NCI-H2171 (cell line): ENCODE results near the gene CDADC1.
"Not testable (repeated sequence)": the region's sequence is repeated elsewhere in the genome, so short reads cannot be mapped to it uniquely, and the experiment has no call there.

Experiments
- DNase-seq: peaks from one replicate; lab custom pipeline; 2025; lab: John Stamatoyannopoulos, UW

Gene CDADC1

DNA sequence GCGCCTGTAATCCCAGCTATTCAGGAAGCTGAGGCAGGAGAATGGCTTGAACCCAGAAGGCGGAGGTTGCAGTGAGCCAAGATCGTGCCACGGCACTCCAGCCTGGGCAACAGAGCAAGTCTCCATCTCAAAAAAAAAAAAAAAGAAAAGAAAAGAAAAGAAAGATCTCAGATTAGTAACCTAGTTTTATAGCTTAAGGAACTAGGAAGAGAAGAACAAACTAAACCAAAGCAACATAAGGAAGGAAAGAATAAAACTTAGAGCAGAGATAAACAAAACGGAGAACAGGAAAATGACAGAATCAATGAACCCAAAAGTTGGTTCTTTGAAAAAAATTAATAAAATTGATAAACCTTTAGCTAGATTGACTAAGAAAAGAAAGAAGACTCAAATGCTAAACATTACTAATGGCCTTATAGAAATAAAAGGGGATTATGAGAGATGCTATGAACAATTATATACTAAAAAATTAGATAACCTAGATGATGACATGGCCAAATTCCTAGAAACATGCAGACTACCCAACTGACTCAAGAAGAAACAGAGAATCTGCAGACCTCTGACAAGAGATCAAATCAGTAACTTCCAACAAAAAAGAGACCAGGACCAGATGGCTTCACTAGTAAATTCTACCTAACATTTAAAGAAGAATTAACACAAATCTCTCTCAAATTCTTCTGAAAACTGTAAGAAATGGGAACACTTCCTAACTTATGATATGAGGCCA lies 68.2 kb downstream of the CDADC1 start:
- DNase-seq: no peak

DNA sequence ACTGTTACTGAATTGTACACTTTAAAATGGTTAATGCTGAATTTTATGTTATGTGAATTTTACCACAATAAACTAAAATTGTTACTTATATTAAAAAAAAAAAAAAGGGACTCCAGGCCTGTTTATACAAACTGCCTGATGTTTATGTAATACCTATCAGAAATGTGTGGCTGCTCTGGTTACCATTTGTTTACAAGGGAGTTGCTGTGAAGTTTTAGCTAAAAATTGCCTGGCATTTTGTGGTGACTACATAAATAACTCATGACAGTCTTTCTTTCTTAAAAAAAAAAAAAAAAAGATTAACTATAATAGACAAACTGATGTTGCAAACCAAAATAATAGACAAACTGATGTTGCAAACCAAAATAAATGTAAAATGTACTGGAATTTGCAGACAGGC lies 71.8 kb downstream of the CDADC1 start:
- no peak for DNase-seq

DNA sequence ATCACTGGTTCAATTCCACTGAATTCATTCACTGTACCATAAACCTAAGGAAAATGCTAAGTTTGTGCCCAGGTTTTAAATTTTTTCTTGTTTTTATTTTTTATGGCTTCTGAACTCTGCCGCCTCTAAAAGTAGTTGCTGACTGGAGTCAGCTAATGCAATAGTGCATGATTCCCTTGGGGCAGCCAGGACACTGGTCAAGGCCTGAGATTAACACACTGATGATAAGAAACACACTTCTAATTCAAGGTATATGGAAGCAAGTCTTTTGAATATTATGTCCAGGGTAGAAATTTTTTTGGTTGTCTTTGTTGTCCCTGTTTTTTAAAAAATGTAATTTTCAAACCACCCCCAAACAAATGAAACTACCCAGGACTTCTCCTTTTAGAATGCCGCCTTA lies 72.2 kb downstream of the CDADC1 start:
- no peak for DNase-seq

DNA sequence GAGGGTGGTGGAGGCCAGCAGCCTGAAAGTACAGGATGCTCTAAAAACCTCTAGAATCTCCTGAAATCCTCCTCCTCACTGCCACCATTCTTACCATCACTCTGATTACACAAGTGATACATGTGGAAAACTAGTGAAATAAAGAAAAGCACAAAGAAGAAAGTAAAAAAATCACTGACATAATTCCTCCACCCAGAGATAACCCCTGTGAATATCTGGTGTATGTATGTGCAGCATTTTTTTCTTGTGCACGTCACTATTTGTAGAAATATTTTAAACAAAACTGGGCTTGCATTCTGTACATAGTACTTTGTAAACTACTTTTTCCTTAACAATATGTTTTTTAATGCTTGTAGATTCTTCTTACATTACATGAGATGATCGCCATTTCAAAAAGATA lies 73.2 kb downstream of the CDADC1 start:
- no peak for DNase-seq

DNA sequence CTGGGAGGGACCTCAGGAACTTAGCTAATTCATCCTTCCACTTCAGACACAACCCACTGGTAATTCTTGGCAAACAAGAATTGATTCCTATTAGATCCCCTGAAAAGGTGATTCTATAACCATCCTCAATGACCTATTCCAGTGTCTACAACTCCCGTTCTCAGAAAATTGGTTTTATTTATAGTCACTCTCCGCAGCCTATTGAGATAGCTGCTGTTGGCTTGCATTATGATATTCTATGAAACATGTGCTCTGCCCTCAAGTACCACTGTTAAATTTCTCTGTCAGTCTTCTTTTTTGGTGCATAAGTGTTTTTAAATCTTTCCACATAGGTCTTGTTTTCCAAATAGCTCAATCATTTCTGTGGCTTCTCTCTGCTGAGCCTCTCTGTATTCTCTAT lies 75.0 kb downstream of the CDADC1 start:
- no peak for DNase-seq

DNA sequence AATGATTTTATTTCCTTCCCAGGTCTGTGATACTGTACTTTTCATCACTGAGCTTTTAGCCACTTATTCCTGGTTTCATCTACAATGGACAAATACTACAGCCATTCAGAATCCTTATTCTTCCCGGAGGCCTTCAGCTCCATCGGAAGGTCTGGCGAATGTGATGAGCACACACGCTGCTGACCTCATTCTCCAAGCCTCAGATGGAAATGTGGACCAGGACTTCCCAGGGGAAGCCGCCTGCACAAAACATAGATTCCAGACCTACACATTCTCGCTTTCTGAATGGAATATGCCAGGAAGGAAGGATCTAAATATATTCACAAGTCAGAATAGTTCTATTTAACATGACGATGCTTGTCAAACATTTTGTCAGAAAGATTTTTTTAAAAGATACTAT lies 75.6 kb downstream of the CDADC1 start:
- no peak for DNase-seq

DNA sequence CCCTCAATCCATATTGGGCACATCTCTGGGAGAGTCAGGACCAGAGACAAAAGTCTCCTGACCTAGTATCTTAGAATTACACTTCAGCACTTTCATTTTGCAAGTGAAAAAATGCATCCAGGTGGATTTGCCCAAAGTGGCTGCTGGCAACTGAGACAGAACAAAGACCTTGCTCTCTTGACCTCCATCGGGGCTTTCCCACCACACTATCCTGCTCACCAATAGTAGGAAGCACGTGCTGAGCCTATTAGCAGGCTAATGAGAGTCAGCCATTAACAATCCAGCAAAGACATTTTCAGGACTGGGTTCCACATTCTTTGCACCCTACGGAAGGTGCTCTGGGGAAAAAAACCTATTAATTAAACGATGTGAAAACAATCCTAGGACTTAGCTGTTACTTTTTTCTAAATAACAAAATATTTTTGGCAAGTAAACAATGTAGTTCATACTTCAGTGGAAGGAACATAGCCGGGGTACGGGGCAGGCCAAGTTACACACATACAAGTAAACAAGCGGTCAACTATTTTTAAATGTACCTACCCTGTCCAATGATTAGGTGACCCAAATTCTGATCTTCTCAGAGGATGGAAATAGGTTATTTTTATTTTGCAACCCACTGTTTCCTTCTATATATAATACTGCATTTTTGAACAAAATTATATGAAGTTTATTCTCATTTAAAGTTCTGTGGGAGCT lies 78.6 kb downstream of the CDADC1 start:
- DNase-seq: no peak

DNA sequence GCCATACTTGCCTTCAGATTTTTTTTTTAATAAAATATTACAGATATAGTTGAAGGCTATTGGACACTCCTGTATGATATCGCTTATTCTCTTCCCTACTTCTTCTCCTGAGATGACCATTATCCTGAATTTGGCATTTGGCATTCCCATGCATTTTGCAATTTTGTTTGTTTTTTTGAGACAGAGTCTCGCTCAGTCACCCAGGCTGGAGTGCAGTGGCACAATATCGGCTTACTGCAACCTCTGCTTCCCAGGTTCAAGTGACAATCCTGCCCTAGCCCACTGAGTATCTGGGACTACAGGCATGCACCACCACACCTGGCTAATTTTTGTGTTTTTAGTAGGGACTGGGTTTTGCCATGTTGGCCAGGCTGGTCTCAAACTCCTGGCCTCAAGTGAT lies 79.4 kb downstream of the CDADC1 start:
- DNase-seq: not testable (repeated sequence)

DNA sequence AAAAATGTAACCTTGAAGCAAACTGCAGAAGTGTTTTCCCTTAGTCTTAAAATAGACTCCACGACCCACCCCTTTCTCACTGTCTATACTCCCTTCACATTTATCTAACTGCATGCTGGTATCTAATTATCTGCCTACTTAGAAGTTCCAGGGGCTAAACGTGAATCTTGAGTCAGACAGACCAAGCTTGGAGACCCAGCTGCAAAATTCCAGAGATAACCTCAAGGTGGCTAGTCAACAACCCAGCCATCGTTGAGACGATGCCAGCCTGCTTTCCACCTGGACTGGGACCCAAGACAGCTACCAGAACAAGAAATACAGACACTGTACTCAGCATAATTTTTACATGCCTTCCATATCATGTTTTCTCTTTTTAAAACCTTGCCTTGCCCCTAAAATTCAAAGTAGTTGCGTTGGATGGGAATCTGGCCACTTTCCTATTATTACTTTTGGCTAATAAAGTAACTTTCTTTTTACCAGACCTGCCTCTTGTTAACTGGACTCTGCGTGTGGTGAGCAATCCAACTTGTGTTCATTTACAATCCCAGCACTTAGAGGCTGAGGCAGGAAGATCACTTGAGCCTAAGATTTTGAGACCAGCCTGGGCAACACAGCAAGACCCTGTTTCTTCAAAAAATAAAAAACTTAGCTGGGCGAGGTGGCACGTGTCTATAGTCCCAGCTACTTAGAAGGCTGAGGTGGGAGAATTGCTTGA lies 82.3 kb downstream of the CDADC1 start:
- DNase-seq: no peak

DNA sequence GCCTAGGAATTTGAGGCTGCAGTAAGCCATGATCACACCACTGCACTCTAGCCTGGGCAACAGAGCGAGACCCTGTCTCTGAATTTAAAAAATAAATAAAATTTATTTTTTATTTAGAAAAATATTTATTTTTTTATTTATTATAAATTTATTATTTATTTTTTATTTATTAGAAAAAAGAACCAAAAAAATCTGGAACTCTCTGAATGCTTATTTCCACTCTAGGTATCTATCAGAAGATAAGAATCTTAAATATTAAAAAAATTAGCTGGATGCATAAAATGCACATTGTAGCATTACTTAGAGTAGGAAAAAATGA lies 82.8 kb downstream of the CDADC1 start:
- no peak for DNase-seq

DNA sequence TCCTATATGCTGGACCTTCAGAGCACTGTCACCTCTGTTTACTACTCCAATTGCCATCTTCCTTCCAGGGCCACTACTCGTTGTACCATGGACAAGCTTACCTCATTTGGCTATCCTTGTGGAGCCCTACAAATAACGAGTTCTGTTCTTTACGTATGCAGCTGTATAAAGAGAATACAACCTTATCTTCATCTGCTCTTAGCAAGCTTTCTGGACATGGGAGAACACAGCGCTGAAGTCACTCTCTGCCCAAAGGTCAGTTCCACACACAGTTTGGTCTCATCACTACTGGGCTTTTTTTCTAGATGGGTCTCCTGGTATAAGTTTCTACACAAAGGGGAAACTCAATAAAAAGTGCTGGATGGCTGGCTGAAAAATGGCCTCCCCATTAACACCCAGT lies 88.9 kb downstream of the CDADC1 start:
- DNase-seq: no peak

DNA sequence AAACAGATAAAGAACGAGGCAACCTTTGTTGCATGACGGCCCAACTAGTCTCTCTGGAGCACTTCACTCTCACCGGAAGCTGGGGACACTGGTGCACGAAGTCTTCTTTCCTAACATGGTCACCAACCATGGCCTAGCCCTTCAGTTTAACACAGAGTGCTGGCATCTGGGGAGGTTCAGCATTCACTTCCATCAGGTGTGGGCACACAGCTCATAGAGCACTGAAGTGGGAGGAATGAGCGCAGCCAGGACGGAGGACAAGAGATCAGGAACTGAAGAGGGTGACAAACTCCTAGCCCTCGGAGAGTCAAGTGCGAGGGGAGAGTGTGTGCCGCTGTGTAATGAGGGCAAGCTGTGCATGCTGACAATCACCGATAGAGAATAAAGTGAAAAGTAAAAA lies 92.4 kb downstream of the CDADC1 start:
- no peak for DNase-seq

DNA sequence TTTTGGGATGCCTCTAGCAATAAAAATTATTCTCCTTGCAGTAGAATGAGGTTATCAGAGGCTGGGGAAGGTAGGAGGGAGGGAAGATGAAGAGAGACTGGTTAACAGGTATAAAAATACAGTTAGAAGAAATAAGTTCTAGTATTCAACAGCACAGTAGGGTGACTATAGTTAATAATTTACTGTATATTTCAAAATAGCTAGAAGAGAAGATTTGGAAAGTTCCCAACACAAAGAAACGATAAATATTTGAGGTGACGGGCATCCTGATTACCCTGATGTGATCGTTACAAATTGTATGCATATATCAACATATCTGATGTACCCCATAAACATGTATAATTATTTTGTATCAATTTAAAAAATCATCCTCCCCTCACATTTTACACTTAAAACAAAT lies 93.8 kb downstream of the CDADC1 start:
- no peak for DNase-seq

DNA sequence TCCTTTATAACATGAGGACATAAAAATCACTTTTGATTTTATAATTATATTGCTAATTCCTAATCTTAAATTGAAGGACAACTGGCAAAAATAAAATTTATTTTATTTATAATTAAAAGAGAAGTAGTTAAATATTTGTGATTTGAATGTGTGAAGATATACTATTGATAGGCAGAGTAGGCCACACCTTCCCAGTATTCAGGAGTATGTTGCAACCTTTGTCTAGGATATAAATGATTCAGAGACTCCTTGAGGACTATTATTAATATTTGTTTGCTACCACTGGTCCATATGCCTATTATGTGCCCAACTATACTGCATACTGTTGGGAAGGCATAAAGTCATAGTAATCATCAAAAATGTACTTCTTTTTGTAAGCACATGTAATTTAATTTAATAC lies 94.2 kb downstream of the CDADC1 start:
- DNase-seq: no peak

DNA sequence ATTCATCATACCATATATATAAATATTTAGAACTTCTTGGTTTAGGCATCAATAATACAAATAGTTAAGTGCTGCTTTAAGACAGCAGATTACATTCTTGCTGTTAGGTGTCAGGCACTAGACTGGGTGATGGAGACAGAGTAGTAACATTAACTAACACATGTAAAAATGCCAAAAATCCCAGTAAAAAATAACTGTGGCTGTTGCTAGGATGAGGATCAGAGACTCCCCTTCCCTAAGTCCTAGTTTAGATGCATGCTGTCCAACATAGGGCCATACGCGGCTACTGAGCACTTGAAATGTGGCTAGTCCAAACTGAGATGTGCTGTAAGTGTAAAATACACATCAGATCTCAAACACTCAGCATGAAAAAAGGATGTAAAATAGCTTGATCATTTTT lies 94.7 kb downstream of the CDADC1 start:
- DNase-seq: no peak
